PC-9 (cell line): Measurements from ENCODE around the gene VEZT.

Experiments used
- EZH2 ChIP-seq: fragments of 200-600 bp; sonication (generic); IDR thresholded peaks from 2 replicates; pipeline ENCODE4 v1.8.0; 2017; ENCODE audit warnings: antibody characterized with exemption, low read depth
- TF ChIP-seq, protein P1 (sequence below): fragments of 200-600 bp; sonication (generic); conservative IDR thresholded peaks from 2 replicates; pipeline ENCODE4 v1.6.1; 2017; ENCODE audit warnings: mixed run types, antibody characterized with exemption, mild to moderate bottlenecking, moderate library complexity

DNA sequence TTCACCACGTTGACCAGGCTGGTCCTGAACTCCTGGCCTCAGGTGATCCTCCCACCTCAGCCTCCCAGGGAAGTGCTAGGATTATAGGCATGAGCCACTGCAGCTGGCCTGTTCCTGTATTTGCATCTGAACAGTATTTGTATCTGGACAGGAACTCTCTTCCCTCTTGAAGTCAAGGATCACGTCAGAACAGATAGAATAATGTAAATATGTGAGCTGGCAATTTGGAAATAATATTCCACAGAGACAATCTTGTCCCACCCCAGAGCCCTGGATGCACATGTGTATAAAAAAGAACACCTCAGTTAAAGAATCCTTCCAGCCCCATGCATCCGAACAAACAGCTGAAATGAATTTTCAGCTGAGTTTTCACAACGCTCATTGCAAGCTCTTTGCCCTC, 118.3 kb downstream of the VEZT start:
- TF ChIP-seq, protein P1, sequence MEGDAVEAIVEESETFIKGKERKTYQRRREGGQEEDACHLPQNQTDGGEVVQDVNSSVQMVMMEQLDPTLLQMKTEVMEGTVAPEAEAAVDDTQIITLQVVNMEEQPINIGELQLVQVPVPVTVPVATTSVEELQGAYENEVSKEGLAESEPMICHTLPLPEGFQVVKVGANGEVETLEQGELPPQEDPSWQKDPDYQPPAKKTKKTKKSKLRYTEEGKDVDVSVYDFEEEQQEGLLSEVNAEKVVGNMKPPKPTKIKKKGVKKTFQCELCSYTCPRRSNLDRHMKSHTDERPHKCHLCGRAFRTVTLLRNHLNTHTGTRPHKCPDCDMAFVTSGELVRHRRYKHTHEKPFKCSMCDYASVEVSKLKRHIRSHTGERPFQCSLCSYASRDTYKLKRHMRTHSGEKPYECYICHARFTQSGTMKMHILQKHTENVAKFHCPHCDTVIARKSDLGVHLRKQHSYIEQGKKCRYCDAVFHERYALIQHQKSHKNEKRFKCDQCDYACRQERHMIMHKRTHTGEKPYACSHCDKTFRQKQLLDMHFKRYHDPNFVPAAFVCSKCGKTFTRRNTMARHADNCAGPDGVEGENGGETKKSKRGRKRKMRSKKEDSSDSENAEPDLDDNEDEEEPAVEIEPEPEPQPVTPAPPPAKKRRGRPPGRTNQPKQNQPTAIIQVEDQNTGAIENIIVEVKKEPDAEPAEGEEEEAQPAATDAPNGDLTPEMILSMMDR: no peak
- no peak for TF ChIP-seq EZH2
